ENCODE measurements around the gene CENPO.
"Not testable (repeated sequence)": the region's sequence is repeated elsewhere in the genome, so short reads cannot be mapped to it uniquely, and the experiment has no call there.

CENPO gene

DNA sequence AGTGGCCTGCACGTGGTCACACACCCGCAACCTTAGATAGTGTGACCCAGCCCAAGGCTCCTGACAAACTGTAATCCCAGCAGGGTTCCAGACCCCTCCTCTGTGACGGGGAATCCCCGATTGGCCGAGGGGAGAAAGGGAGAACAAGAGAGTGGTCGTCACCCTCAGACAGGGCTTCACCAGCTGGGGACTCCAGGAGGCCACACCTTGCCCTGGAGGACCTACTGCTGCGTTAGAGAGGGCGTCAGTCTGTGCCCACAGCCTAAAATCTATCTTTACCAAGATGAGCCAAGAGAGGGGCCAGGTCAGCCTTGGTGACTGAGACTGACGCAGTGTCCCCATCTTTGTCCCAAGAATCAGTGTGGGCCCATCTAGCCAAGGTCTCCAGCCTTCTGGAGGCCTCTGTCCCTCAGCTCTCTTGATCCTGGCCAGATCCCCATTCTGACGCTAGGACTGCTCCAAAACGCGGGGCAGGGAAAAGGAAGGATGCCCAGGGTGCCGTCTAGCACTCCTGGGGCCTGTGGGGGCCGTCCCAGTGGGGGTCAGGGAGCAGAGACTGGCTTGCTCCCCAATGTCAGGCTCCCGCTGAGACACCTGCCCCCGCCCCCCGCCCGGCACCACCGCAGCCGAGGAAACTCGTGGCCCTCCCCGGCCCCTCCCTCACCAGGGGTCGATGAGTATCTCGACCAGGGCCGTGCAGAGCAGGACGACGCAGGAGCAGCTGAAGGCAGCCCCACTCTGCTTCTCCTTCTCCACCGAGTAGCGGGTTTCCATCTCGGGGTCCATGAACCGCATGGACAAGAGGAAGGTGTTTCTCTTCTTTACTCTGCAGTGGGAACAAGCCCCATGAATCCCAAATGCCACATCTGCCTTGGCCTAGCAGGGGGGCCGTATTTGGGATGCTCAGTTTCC is 40.9 kb downstream of the CENPO start:
- TF ChIP-seq, protein P1, sequence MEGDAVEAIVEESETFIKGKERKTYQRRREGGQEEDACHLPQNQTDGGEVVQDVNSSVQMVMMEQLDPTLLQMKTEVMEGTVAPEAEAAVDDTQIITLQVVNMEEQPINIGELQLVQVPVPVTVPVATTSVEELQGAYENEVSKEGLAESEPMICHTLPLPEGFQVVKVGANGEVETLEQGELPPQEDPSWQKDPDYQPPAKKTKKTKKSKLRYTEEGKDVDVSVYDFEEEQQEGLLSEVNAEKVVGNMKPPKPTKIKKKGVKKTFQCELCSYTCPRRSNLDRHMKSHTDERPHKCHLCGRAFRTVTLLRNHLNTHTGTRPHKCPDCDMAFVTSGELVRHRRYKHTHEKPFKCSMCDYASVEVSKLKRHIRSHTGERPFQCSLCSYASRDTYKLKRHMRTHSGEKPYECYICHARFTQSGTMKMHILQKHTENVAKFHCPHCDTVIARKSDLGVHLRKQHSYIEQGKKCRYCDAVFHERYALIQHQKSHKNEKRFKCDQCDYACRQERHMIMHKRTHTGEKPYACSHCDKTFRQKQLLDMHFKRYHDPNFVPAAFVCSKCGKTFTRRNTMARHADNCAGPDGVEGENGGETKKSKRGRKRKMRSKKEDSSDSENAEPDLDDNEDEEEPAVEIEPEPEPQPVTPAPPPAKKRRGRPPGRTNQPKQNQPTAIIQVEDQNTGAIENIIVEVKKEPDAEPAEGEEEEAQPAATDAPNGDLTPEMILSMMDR (IDR thresholded peaks at IDR 0.05) = no peak
- Histone ChIP-seq H3K4me3 (no peak overlapping the region), H3K27ac (no peak overlapping the region)
- no peak for DNase-seq (ENCODE audit: low spot score)

DNA sequence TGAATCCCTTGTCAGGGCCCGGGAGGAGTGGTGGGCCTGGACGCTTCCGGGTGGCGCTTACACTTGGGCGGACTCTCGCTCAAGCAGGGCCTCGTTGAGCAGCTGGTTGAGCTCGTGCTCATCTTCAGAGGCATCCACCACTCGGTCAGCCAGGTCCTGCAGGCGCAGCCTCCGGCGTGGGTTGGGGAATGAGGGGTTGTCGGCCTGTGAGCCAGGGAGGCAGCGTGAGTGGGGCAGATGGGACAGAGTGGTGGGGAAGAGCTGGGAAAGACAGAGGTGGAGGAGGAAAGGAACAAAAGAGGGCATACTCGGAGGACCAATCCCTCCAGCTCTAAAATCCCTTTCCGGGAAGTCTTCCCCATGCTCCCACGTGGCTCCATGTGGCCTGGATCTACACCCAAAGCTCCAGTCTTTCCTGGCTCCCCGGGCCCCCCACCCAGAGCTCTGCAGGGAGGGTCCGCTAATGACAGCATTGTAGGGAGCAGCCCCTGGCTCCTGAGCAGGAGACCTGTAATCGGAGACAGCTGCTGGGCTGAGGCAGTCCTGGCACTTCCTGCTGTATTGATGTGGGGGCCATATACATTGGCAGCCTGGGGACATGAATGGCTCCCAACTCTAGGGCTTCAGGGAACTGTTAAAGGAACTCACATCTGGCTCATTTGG is 41.6 kb downstream of the CENPO start:
- H3K27ac ChIP-seq = no peak overlapping the region
- DNase-seq (ENCODE audit: low spot score) = no peak
- TF ChIP-seq, protein P1 (IDR thresholded peaks at IDR 0.05) = no peak
- no peak overlapping the region for H3K4me3 ChIP-seq

DNA sequence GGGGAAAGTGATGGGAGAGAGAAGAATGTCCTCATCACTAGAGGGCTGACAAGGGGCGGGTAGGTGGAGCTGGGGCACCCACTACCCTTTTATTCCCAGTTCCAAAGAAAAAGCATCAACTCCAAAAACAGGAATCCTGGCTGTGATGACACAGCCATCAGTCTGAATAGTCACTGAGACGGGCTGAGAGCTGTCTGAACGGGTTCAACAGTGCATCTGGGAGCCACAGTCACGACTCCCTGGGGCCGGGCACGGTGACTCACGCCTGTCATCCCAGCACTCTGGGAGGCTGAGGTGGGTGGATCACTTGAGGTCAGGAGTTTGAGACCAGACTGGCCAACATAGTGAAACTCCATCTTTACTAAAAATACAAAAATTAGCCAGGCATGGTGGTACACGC is 42.2 kb downstream of the CENPO start:
- not testable (repeated sequence) for H3K4me3 ChIP-seq; H3K27ac ChIP-seq; DNase-seq (ENCODE audit: low spot score)

DNA sequence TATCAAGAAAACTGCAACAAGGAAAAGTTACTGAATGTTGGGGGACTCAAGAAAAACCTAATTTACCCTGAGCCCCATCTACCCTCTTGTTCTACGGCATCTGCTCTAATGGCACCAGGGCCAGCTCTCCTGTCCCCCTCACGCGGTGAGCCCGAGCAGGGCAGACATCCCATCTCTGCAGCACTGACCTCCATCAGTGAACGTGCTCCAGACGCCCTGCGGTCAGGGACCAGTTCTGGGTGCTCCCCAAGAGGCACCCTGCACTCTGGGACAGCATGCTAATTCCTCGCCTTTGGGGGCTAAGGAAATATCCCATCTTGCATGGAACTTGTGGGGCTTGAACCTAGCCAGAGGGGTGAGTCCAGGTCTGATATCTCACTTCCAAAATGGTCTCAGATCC is 43.0 kb downstream of the CENPO start:
- Histone ChIP-seq H3K27ac (no peak overlapping the region), H3K4me3 (no peak overlapping the region)
- TF ChIP-seq, protein P1 (IDR thresholded peaks at IDR 0.05) = no peak
- DNase-seq (ENCODE audit: low spot score) = no peak

DNA sequence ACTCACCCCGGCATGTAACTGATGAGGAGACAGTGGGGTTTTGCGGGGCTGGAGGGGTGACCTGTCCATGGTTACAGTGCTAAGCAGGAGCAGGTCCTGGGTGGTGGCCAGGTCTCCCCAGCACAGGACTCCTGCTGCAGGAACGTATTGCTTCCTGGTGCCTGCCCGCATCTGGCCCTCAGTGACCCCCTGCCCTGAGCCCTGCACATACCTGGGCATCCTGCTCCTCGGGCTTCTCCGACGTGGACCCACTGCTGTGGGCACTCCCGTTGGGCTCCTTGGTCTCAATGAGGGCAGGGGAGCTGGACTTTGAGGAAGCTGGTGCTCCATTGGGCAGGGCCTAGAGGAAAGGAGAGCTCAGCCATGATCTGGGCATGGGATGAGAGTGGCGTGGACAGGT is 43.5 kb downstream of the CENPO start:
- no peak overlapping the region for H3K4me3 ChIP-seq
- DNase-seq (ENCODE audit: low spot score) = no peak
- no peak overlapping the region for H3K27ac ChIP-seq
- TF ChIP-seq, protein P1 (IDR thresholded peaks at IDR 0.05) = no peak

DNA sequence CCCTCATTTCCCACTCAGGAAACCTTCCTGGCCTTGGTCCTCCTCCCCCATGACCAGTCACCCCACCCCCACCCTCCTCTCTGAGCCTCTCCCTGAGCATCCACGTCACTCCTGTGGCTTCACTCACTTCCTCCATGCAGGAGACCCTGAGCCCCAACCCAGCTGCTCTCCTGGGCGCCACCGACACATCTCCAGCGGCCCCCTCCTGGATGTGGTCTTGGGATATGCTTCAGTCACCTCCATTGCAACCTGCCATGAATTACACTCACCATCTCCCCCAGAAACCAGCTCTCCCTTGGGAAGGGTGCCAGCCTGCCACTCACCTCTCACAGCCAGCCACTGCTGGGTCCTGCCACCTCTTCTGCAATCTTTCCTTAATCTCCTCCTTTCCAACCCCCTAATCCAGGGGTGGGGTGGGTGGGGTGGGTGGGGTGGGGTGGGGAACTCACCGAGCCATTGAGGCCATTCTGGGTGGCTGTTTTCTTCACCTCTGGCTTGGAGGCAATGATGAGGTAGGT is 44.8 kb downstream of the CENPO start:
- H3K27ac ChIP-seq = no peak overlapping the region
- DNase-seq (ENCODE audit: low spot score) = no peak
- TF ChIP-seq, protein P1 (IDR thresholded peaks at IDR 0.05) = no peak
- H3K4me3 ChIP-seq = no peak overlapping the region

DNA sequence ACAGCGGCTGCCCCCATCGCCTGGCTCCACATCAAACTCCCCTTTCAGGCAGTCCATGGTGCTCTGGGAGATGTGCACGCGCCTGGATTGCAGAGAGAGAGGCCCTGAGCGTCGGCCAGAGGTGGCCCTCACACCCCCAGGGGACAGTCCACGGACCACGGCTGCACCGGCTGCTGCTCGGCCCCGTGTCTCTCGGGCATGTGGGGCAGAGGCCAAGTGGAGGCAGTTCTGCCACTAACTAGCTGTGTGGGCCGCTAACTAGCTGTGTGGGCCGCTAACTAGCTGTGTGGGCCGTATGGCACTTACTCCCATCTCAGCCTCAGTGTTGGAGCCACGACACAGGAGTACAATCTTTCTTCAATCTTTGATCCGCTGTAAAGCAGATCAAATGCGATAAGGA is 45.3 kb downstream of the CENPO start:
- no peak for DNase-seq (ENCODE audit: low spot score)
- Histone ChIP-seq H3K27ac (no peak overlapping the region), H3K4me3 (no peak overlapping the region)
- TF ChIP-seq, protein P1 (IDR thresholded peaks at IDR 0.05) = no peak
